Gastrocnemius medialis (tissue), 4 donors: Measurements from ENCODE around the gene CNOT4.

Source experiments
- CTCF ChIP-seq, 5 experiments: fragments of 450-650 bp in 3 of 5; fragments of 200-600 bp in 2 of 5; sonication (generic) in 2 of 5; IDR thresholded peaks in 4 of 5; conservative IDR thresholded peaks in 1 of 5; 1 replicate in 4 of 5; 2 replicates in 1 of 5; pipeline ENCODE4 v1.5.1; 2016 to 2019; ENCODE audit warnings: antibody characterized with exemption in 5 of 5, mild to moderate bottlenecking in 3 of 5, moderate library complexity in 3 of 5
- POLR2A ChIP-seq, 2 donors: fragments of 450-650 bp; IDR thresholded peaks; one replicate each; pipeline ENCODE4 v1.6.1; 2017; ENCODE audit warnings: antibody characterized with exemption in 2 of 2, mild to moderate bottlenecking in 2 of 2, moderate library complexity in 2 of 2

DNA sequence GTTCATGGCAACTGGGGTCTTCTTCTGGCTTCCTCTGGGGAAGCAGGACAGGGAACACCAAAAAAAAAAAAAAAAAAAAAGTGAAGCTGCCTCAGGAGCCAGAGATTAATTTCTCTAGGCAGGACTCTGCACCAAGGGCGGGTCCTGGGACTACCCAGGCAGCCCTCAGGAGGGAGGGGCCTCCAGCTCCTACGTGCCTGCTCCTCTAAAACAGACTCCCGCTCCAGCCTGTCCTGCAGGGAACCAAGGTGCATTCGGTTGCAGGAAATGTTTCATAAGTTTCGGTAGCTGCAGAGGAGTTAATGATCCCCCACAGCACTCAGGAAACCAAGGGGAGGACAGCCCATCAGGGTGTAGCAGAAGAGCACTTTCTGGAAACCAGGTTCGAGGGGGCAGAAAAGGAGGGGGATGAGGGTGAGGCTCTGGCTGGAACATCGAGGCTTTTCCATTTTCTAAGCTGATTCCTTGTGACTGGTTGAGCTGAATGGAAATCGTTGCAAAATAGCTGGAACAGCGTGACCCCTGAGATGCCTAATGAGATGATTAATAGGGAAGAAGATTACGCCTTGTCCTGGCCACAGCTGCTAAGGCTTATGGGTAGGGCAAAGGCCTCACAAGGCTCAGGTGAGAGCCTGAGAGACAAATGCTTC, 192.1 kb downstream of the CNOT4 start:
- TF ChIP-seq CTCF (IDR thresholded peaks at IDR 0.05 in 4 of 5, conservative IDR thresholded peaks at IDR 0.05 in 1 of 5) (no peak), POLR2A (IDR thresholded peaks at IDR 0.05) (no peak)
